Kidney (tissue), 14 donors: ENCODE data around the gene DHH. TPM values are rescaled to one million over a fixed set of nuclear protein-coding genes. Genes with fewer than 3 reads are reported as not detected.

Experiments used
- DNase-seq, 5 donors: peaks; one replicate each; pipeline ENCODE4 v3.0.0-alpha.2; 2013 to 2020
- FAIRE-seq: peaks from 2 replicates; lab custom pipeline; 2012; peaks lifted over from hg19 to GRCh38; lab: Jason Lieb, UNC
- H3K27ac ChIP-seq, 2 donors: one replicate each; pipeline ENCODE4 v1.7.0; 2013; ENCODE audit warnings: low read depth in 2 of 2, low read length in 2 of 2, inconsistent platforms in 1 of 2
- H3K27me3 ChIP-seq: one replicate; pipeline ENCODE4 v1.7.1; 2013; ENCODE audit warnings: low read length, inconsistent platforms; ENCODE audit not compliant: control insufficient read depth, insufficient read depth
- H3K36me3 ChIP-seq, 3 donors: one replicate each; pipeline versions ENCODE4 v1.7.0 to v1.7.1; 2013; ENCODE audit warnings: low read length in 3 of 3, control low read depth in 1 of 3, inconsistent platforms in 1 of 3; ENCODE audit not compliant: insufficient read depth in 3 of 3, control insufficient read depth in 2 of 3
- H3K4me1 ChIP-seq, 3 donors: one replicate each; pipeline versions ENCODE4 v1.7.0 to v1.7.1; 2013; ENCODE audit warnings: low read length in 3 of 3, inconsistent platforms in 1 of 3, low read depth in 1 of 3; ENCODE audit not compliant: control insufficient read depth in 2 of 3, insufficient read depth in 2 of 3
- H3K4me3 ChIP-seq, 3 donors: one replicate each; pipeline versions ENCODE4 v1.7.0 to v1.8.1; 2013; ENCODE audit warnings: low read length in 3 of 3, control low read depth in 1 of 3, inconsistent platforms in 1 of 3
- H3K9ac ChIP-seq, 3 donors: one replicate each; pipeline versions ENCODE4 v1.7.0 to v1.7.1; 2013; ENCODE audit warnings: low read length in 3 of 3, control low read depth in 1 of 3, inconsistent platforms in 1 of 3
- H3K9me3 ChIP-seq, 3 donors: one replicate each; pipeline versions ENCODE4 v1.7.0 to v1.7.1; 2013; ENCODE audit warnings: low read length in 3 of 3, control low read depth in 1 of 3, inconsistent platforms in 1 of 3; ENCODE audit not compliant: control insufficient read depth in 2 of 3, insufficient read depth in 1 of 3
- CTCF ChIP-seq: IDR thresholded peaks from 3 replicates; pipeline ENCODE4 v1.5.1; 2012; ENCODE audit warnings: mild to moderate bottlenecking, moderate library complexity, borderline replicate concordance; ENCODE audit not compliant: insufficient read depth; ENCODE audit errors: extremely low read depth
- intact Hi-C: fragments of 100-400 bp; cut with DNase I; formaldehyde crosslinking; loops from one replicate; pipeline ENCODE4 v1.11.1; 2022
- polyA plus RNA-seq: library from polyadenylated mRNA; stranded (reverse); fragments of 350-450 nt; fragmentation: Illumina TruSeq; extraction: RNeasy Lipid Tissue Mini Kit (QIAGEN cat#74804); gene quantifications from one replicate; pipeline ENCODE4 v1.2.3, GENCODE V29; 2014; ENCODE audit warnings: low read depth, low replicate concordance; ENCODE audit not compliant: insufficient read depth
- total RNA-seq: library from RNA; stranded (reverse); fragmentation: NEBNext Ultra II Directional; extraction: Animal tissue kit (Norgen Biotek cat#: 25700); gene quantifications from one replicate; pipeline ENCODE4 v1.2.1, GENCODE V29; 2021
- donor health status: control.
- donor health status: control.
- donor health status: control.
- donor health status: control.
- donor health status: control.
- donor health status: DM: yes; HTN: yes; CAD: no.
- donor health status: Normal renal cell carcinoma (clear cell type).

The DHH gene
- total and polyA plus RNA-seq, 2 donors from 2014 or later, result 0.54 to 1.6 TPM

- Histone ChIP-seq H3K4me1 (no peaks in the 10 kb centered on the region), H3K9ac (no peak overlapping the region), H3K27me3 (no peaks in the 10 kb centered on the region), H3K9me3 (no peaks in the 10 kb centered on the region), H3K4me3 (no peak overlapping the region), H3K27ac (no peak overlapping the region), H3K36me3 (peaks cover 12 to 81% (median 59%) of the 10 kb centered on the region in 3 donors)
- DNase-seq (peak in 1 of 5 donors; percentile 51), FAIRE-seq (no peak)
- TF ChIP-seq CTCF, result no peak
- intact Hi-C loops, result no loop called here
Observed at GRCh38 chr12:49049566-49050224, 44.9 kb downstream of the DHH start.

- Histone ChIP-seq H3K9ac (no peak overlapping the region), H3K4me3 (no peak overlapping the region), H3K36me3 (peaks cover 16 to 85% (median 58%) of the 10 kb centered on the region in 3 donors), H3K4me1 (no peaks in the 10 kb centered on the region), H3K9me3 (no peaks in the 10 kb centered on the region), H3K27me3 (no peaks in the 10 kb centered on the region), H3K27ac (no peak overlapping the region)
- no peak for FAIRE-seq
- intact Hi-C loops, result no loop called here
- DNase-seq, result peak in 1 of 5 donors; percentile 55
- no peak for TF ChIP-seq CTCF
Observed at GRCh38 chr12:49048953-49049352, 45.6 kb downstream of the DHH start.

- Histone ChIP-seq H3K4me1 (no peaks in the 10 kb centered on the region), H3K27ac (no peak overlapping the region), H3K4me3 (no peak overlapping the region), H3K9ac (no peak overlapping the region), H3K36me3 (peaks cover 19 to 84% (median 62%) of the 10 kb centered on the region in 3 donors), H3K27me3 (no peaks in the 10 kb centered on the region), H3K9me3 (no peaks in the 10 kb centered on the region)
- intact Hi-C loops, result no loop called here
- no peak for TF ChIP-seq CTCF
- FAIRE-seq (no peak), DNase-seq (peak in 1 of 5 donors; percentile 59)
Observed at GRCh38 chr12:49046129-49046895, 48.3 kb downstream of the DHH start.
